Liver (tissue), 3 donors: ENCODE results near the gene UBC.
A peak's percentile ranks its signal among the peaks of the same experiment; 100 is the strongest.

Experiments
- EGR1 ChIP-seq, 2 donors: IDR thresholded peaks; 2 replicates each; pipeline ENCODE4 v1.6.1; 2016 to 2018; ENCODE audit warnings: antibody characterized with exemption in 2 of 2, low read depth in 2 of 2
- GABPA ChIP-seq, 2 donors: IDR thresholded peaks in 1 of 2; conservative IDR thresholded peaks in 1 of 2; 2 replicates each; pipeline ENCODE4 v1.6.1; 2016; ENCODE audit warnings: antibody characterized with exemption in 2 of 2, mild to moderate bottlenecking in 1 of 2, moderate library complexity in 1 of 2
- HNF4A ChIP-seq, 2 donors: conservative IDR thresholded peaks; 2 replicates each; pipeline ENCODE4 v1.6.1; 2016; ENCODE audit warnings: antibody characterized with exemption in 2 of 2, mild to moderate bottlenecking in 2 of 2
- HNF4G ChIP-seq: IDR thresholded peaks from 2 replicates; pipeline ENCODE4 v1.6.1; 2016; ENCODE audit warnings: antibody characterized with exemption
- JUND ChIP-seq, 2 donors: IDR thresholded peaks; 2 replicates each; pipeline ENCODE4 v1.6.1; 2016; ENCODE audit warnings: antibody characterized with exemption in 2 of 2
- RAD21 ChIP-seq, 2 donors: IDR thresholded peaks; 2 replicates each; pipeline ENCODE4 v1.6.1; 2016; ENCODE audit warnings: antibody characterized with exemption in 2 of 2, mild to moderate bottlenecking in 2 of 2
- SP1 ChIP-seq: IDR thresholded peaks from 2 replicates; pipeline ENCODE4 v1.6.1; 2018; ENCODE audit warnings: antibody characterized with exemption, mild to moderate bottlenecking
- TAF1 ChIP-seq: conservative IDR thresholded peaks from 2 replicates; pipeline ENCODE4 v1.6.1; 2016; ENCODE audit warnings: antibody characterized with exemption, mild to moderate bottlenecking
- YY1 ChIP-seq: IDR thresholded peaks from 2 replicates; pipeline ENCODE4 v1.6.1; 2016; ENCODE audit warnings: antibody characterized with exemption, mild to moderate bottlenecking
- TF ChIP-seq, protein P1 (sequence below): fragments of 150-350 bp; IDR thresholded peaks from 2 replicates; pipeline ENCODE4 v1.5.1; 2017; ENCODE audit warnings: improper control_type of control experiment, low read depth, low read length; ENCODE audit not compliant: missing input control
- TF ChIP-seq, protein P2 (sequence below): IDR thresholded peaks from 2 replicates; pipeline ENCODE4 v1.6.1; 2016; ENCODE audit warnings: antibody characterized with exemption
- TF ChIP-seq, protein P3 (sequence below): IDR thresholded peaks from 2 replicates; pipeline ENCODE4 v1.6.1; 2016; ENCODE audit warnings: antibody characterized with exemption, mild to moderate bottlenecking
- TF ChIP-seq, protein P4 (sequence below): IDR thresholded peaks from 2 replicates; pipeline ENCODE4 v1.6.1; 2016; ENCODE audit warnings: antibody characterized with exemption
- TF ChIP-seq, protein P5 (sequence below): IDR thresholded peaks from 2 replicates; pipeline ENCODE4 v1.6.1; 2016; ENCODE audit warnings: antibody characterized with exemption
- donor health status: healthy.
- donor health status: healthy.

DNA sequence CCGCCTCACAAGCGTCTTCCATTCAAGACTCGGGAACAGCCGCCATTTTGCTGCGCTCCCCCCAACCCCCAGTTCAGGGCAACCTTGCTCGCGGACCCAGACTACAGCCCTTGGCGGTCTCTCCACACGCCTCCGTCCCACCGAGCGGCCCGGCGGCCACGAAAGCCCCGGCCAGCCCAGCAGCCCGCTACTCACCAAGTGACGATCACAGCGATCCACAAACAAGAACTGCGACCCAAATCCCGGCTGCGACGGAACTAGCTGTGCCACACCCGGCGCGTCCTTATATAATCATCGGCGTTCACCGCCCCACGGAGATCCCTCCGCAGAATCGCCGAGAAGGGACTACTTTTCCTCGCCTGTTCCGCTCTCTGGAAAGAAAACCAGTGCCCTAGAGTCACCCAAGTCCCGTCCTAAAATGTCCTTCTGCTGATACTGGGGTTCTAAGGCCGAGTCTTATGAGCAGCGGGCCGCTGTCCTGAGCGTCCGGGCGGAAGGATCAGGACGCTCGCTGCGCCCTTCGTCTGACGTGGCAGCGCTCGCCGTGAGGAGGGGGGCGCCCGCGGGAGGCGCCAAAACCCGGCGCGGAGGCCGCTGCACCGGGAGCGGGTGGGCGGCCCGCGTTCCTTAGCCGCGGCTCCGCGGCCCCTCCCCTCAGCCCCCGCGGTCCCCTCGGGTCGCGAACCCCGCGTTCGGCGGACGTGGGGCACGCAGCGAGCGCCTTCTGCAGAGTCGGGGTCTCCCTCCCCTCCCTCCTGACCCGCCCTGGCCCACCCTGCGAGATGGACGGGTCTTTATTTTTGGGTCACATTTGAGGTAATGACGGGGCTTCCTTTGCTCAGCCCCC, at the start of gene UBC:
- TF ChIP-seq, protein P1, sequence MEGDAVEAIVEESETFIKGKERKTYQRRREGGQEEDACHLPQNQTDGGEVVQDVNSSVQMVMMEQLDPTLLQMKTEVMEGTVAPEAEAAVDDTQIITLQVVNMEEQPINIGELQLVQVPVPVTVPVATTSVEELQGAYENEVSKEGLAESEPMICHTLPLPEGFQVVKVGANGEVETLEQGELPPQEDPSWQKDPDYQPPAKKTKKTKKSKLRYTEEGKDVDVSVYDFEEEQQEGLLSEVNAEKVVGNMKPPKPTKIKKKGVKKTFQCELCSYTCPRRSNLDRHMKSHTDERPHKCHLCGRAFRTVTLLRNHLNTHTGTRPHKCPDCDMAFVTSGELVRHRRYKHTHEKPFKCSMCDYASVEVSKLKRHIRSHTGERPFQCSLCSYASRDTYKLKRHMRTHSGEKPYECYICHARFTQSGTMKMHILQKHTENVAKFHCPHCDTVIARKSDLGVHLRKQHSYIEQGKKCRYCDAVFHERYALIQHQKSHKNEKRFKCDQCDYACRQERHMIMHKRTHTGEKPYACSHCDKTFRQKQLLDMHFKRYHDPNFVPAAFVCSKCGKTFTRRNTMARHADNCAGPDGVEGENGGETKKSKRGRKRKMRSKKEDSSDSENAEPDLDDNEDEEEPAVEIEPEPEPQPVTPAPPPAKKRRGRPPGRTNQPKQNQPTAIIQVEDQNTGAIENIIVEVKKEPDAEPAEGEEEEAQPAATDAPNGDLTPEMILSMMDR = no peak
- TF ChIP-seq HNF4G (no peak), TAF1 (peak; percentile 99), RAD21 (IDR thresholded peaks at IDR 0.05) (no peak), EGR1 (IDR thresholded peaks at IDR 0.05; ENCODE audit: low read depth in 2 of 2) (peak in 1 of 2 donors; percentile 70), JUND (IDR thresholded peaks at IDR 0.05) (peak in 1 of 2 donors; percentile 63), GABPA (IDR thresholded peaks at IDR 0.05 in 1 of 2, conservative IDR thresholded peaks at IDR 0.05 in 1 of 2) (peak in 1 of 2 donors; percentile 59), SP1 (peak; percentile 89), HNF4A (conservative IDR thresholded peaks at IDR 0.05) (peak in 1 of 2 donors; percentile 32), YY1 (peak; percentile 97)
- TF ChIP-seq, protein P2, sequence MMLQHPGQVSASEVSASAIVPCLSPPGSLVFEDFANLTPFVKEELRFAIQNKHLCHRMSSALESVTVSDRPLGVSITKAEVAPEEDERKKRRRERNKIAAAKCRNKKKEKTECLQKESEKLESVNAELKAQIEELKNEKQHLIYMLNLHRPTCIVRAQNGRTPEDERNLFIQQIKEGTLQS = peak; percentile 79
- TF ChIP-seq, protein P3, sequence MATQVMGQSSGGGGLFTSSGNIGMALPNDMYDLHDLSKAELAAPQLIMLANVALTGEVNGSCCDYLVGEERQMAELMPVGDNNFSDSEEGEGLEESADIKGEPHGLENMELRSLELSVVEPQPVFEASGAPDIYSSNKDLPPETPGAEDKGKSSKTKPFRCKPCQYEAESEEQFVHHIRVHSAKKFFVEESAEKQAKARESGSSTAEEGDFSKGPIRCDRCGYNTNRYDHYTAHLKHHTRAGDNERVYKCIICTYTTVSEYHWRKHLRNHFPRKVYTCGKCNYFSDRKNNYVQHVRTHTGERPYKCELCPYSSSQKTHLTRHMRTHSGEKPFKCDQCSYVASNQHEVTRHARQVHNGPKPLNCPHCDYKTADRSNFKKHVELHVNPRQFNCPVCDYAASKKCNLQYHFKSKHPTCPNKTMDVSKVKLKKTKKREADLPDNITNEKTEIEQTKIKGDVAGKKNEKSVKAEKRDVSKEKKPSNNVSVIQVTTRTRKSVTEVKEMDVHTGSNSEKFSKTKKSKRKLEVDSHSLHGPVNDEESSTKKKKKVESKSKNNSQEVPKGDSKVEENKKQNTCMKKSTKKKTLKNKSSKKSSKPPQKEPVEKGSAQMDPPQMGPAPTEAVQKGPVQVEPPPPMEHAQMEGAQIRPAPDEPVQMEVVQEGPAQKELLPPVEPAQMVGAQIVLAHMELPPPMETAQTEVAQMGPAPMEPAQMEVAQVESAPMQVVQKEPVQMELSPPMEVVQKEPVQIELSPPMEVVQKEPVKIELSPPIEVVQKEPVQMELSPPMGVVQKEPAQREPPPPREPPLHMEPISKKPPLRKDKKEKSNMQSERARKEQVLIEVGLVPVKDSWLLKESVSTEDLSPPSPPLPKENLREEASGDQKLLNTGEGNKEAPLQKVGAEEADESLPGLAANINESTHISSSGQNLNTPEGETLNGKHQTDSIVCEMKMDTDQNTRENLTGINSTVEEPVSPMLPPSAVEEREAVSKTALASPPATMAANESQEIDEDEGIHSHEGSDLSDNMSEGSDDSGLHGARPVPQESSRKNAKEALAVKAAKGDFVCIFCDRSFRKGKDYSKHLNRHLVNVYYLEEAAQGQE = peak; percentile 97
- TF ChIP-seq, protein P4, sequence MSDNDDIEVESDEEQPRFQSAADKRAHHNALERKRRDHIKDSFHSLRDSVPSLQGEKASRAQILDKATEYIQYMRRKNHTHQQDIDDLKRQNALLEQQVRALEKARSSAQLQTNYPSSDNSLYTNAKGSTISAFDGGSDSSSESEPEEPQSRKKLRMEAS = peak; percentile 22
- TF ChIP-seq, protein P5, sequence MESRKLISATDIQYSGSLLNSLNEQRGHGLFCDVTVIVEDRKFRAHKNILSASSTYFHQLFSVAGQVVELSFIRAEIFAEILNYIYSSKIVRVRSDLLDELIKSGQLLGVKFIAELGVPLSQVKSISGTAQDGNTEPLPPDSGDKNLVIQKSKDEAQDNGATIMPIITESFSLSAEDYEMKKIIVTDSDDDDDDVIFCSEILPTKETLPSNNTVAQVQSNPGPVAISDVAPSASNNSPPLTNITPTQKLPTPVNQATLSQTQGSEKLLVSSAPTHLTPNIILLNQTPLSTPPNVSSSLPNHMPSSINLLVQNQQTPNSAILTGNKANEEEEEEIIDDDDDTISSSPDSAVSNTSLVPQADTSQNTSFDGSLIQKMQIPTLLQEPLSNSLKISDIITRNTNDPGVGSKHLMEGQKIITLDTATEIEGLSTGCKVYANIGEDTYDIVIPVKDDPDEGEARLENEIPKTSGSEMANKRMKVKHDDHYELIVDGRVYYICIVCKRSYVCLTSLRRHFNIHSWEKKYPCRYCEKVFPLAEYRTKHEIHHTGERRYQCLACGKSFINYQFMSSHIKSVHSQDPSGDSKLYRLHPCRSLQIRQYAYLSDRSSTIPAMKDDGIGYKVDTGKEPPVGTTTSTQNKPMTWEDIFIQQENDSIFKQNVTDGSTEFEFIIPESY = peak; percentile 69
